Upper lobe of right lung (tissue), 1 donor: Measurements from ENCODE around the gene CD6. TPM values are rescaled to one million over a fixed set of nuclear protein-coding genes. Genes with fewer than 3 reads are reported as not detected.

Source experiments
- ATAC-seq: fragments of 200-7000 bp; cut with Tn5 transposase; one replicate; pipeline ENCODE4 v1.9.1; 2020; ENCODE audit warnings: mild to moderate bottlenecking, moderate library complexity
- DNase-seq: peaks from one replicate; pipeline ENCODE4 v3.0.0-alpha.2; 2020
- H3K27ac ChIP-seq: fragments of 200-600 bp; one replicate; pipeline ENCODE4 v1.8.0; 2022
- H3K27me3 ChIP-seq: fragments of 200-600 bp; one replicate; pipeline ENCODE4 v1.8.0; 2022; ENCODE audit warnings: mild to moderate bottlenecking
- H3K36me3 ChIP-seq: fragments of 200-600 bp; one replicate; pipeline ENCODE4 v1.8.0; 2022
- H3K4me1 ChIP-seq: fragments of 200-600 bp; one replicate; pipeline ENCODE4 v1.8.0; 2022
- H3K4me3 ChIP-seq: fragments of 200-600 bp; one replicate; pipeline ENCODE4 v1.8.0; 2022; ENCODE audit warnings: mild to moderate bottlenecking
- H3K9me3 ChIP-seq: fragments of 200-600 bp; one replicate; pipeline ENCODE4 v1.8.0; 2022
- CTCF ChIP-seq: fragments of 200-600 bp; IDR thresholded peaks from one replicate; pipeline ENCODE4 v1.8.0; 2022; ENCODE audit warnings: antibody characterized with exemption
- intact Hi-C: fragments of 100-400 bp; cut with DNase I; formaldehyde crosslinking; loops from one replicate; pipeline ENCODE4 v1.11.0; 2022
- total RNA-seq: library from RNA; stranded (reverse); fragmentation: NEBNext Ultra II Directional; extraction: Animal tissue kit (Norgen Biotek cat#: 25700); gene quantifications from one replicate; pipeline ENCODE4 v1.2.1, GENCODE V29; 2021
- donor health status: DM: no; HTN: yes; CAD: no; lungs with severe emphysema.

CD6 gene
- total RNA-seq, 1 donor from 2014 or later: 3.9 TPM

- H3K4me1 ChIP-seq: peaks cover 7% of the 10 kb centered on the region
- TF ChIP-seq CTCF: no peak
These were observed 66.1 kb downstream of the CD6 start for GRCh38 chr11:61037441-61038093.

GRCh38 chr11:61039916-61040315 lies 68.4 kb downstream of the CD6 start:
- intact Hi-C loops: no loop called here
- DNase-seq: no peak
- H3K9me3 ChIP-seq: no peaks in the 10 kb centered on the region
- no peak for ATAC-seq
- H3K4me1 ChIP-seq: peaks cover 7% of the 10 kb centered on the region
- H3K4me3 ChIP-seq: no peak overlapping the region
- H3K27ac ChIP-seq: no peak overlapping the region
- H3K36me3 ChIP-seq: no peaks in the 10 kb centered on the region
- TF ChIP-seq CTCF: no peak
- H3K27me3 ChIP-seq: no peaks in the 10 kb centered on the region

More at GRCh38 chr11:61037441-61038093, 66.1 kb downstream of the CD6 start:
- H3K27ac ChIP-seq: no peak overlapping the region
- H3K36me3 ChIP-seq: no peaks in the 10 kb centered on the region
- H3K4me3 ChIP-seq: no peak overlapping the region
- intact Hi-C loops: no loop called here
- no peaks in the 10 kb centered on the region for H3K9me3 ChIP-seq
- no peaks in the 10 kb centered on the region for H3K27me3 ChIP-seq
- ATAC-seq (no peak), DNase-seq (no peak)

- peak overlapping the region; percentile 75 for H3K27ac ChIP-seq
- ATAC-seq (peak; percentile 85), DNase-seq (no peak)
- intact Hi-C loops: no loop called here
- H3K36me3 ChIP-seq: no peaks in the 10 kb centered on the region
- H3K4me3 ChIP-seq: no peak overlapping the region
- peaks cover 7% of the 10 kb centered on the region for H3K4me1 ChIP-seq
- no peaks in the 10 kb centered on the region for H3K27me3 ChIP-seq
- no peaks in the 10 kb centered on the region for H3K9me3 ChIP-seq
- no peak for TF ChIP-seq CTCF
These were observed 70.5 kb downstream of the CD6 start for GRCh38 chr11:61041755-61042518.

- Histone ChIP-seq H3K27me3 (no peaks in the 10 kb centered on the region), H3K36me3 (no peaks in the 10 kb centered on the region), H3K4me1 (peaks cover 7% of the 10 kb centered on the region), H3K9me3 (no peaks in the 10 kb centered on the region), H3K4me3 (no peak overlapping the region), H3K27ac (peak overlapping the region; percentile 48)
- DNase-seq: no peak
- no peak for ATAC-seq
- no peak for TF ChIP-seq CTCF
- intact Hi-C loops: no loop called here
These were observed 71.1 kb downstream of the CD6 start for GRCh38 chr11:61042537-61042936.

- no peak for TF ChIP-seq CTCF
- ATAC-seq (no peak), DNase-seq (no peak)
- Histone ChIP-seq H3K36me3 (no peaks in the 10 kb centered on the region), H3K4me3 (no peak overlapping the region), H3K27me3 (no peaks in the 10 kb centered on the region), H3K27ac (peak overlapping the region; percentile 48), H3K4me1 (peaks cover 7% of the 10 kb centered on the region), H3K9me3 (no peaks in the 10 kb centered on the region)
- intact Hi-C loops: no loop called here
These were observed 71.6 kb downstream of the CD6 start for GRCh38 chr11:61042961-61043540.
